Sigmoid colon (tissue), 7 donors: Measurements from ENCODE around the gene AGA. TPM values are rescaled to one million over a fixed set of nuclear protein-coding genes. Genes with fewer than 3 reads are reported as not detected.

Experiments
- DNase-seq: peaks from one replicate; pipeline ENCODE4 v3.0.0-alpha.2; 2019
- H3K27ac ChIP-seq, 4 donors: fragments of 200-600 bp; sonication (generic); one replicate each; pipeline ENCODE4 v1.5.1; 2016 to 2019; ENCODE audit warnings: mild to moderate bottlenecking in 1 of 4
- H3K27me3 ChIP-seq, 3 donors: fragments of 200-600 bp; sonication (generic); one replicate each; pipeline ENCODE4 v1.5.1; 2019; ENCODE audit warnings: mild to moderate bottlenecking in 1 of 3
- H3K36me3 ChIP-seq, 4 donors: fragments of 200-600 bp; sonication (generic); one replicate each; pipeline ENCODE4 v1.5.1; 2016 to 2019
- H3K4me1 ChIP-seq, 4 donors: fragments of 200-600 bp; sonication (generic); one replicate each; pipeline ENCODE4 v1.5.1; 2017 to 2019
- H3K4me3 ChIP-seq, 4 donors: fragments of 200-600 bp; sonication (generic); one replicate each; pipeline ENCODE4 v1.5.1; 2017 to 2019; ENCODE audit warnings: mild to moderate bottlenecking in 2 of 4, moderate library complexity in 1 of 4
- H3K9me3 ChIP-seq, 4 donors: fragments of 200-600 bp in 3 of 4; sonication (generic) in 3 of 4; one replicate each; pipeline versions ENCODE4 v1.5.1 to v1.6.1; 2013 to 2019
- CTCF ChIP-seq, 4 experiments: fragments of 450-650 bp in 3 of 4; fragments of 200-600 bp in 1 of 4; IDR thresholded peaks; one replicate each; pipeline ENCODE4 v1.5.1; 2016 to 2019; ENCODE audit warnings: antibody characterized with exemption in 4 of 4, mild to moderate bottlenecking in 3 of 4, moderate library complexity in 2 of 4
- EP300 ChIP-seq, 4 donors: sonication (generic); formaldehyde crosslinking; IDR thresholded peaks; one replicate each; pipeline ENCODE4 v1.6.1; 2017; ENCODE audit warnings: antibody characterized with exemption in 4 of 4
- POLR2A ChIP-seq, 2 donors: fragments of 450-650 bp; IDR thresholded peaks; one replicate each; pipeline ENCODE4 v1.6.1; 2016; ENCODE audit warnings: antibody characterized with exemption in 2 of 2, mild to moderate bottlenecking in 2 of 2, moderate library complexity in 2 of 2
- POLR2AphosphoS5 ChIP-seq, 4 donors: sonication (generic); formaldehyde crosslinking; IDR thresholded peaks; one replicate each; pipeline ENCODE4 v1.6.1; 2017; ENCODE audit warnings: antibody characterized with exemption in 4 of 4
- WGBS, 2 donors: extraction: QIAGEN DNeasy Blood & Tissue Kit; methylation state at CpG; one replicate each; pipeline ENCODE4 v1.1.7; 2013; 5-methylcytosine and 5-hydroxymethylcytosine counted together
- intact Hi-C: fragments of 100-400 bp; cut with DNase I; formaldehyde crosslinking; loops from one replicate; pipeline ENCODE4 v1.15.1; 2023
- polyA plus RNA-seq, 3 donors: library from polyadenylated mRNA; stranded (reverse); fragments of 200-250 nt; gene quantifications; one replicate each; pipeline ENCODE4 v1.2.3, GENCODE V29; 2013
- total RNA-seq, 4 donors: library from RNA; depleted of rRNA; stranded (reverse); fragments of >200 nt; gene quantifications; one replicate each; pipeline ENCODE4 v1.1.0, GENCODE V29; 2016
- donor health status: healthy with polysubstance abuse.
- donor health status: Bipolar disorder and iron deficiency.
- donor health status: healthy.

Gene AGA
- total and polyA plus RNA-seq, 7 donors: 7.2 to 24.9 (median 13.9) TPM

DNA sequence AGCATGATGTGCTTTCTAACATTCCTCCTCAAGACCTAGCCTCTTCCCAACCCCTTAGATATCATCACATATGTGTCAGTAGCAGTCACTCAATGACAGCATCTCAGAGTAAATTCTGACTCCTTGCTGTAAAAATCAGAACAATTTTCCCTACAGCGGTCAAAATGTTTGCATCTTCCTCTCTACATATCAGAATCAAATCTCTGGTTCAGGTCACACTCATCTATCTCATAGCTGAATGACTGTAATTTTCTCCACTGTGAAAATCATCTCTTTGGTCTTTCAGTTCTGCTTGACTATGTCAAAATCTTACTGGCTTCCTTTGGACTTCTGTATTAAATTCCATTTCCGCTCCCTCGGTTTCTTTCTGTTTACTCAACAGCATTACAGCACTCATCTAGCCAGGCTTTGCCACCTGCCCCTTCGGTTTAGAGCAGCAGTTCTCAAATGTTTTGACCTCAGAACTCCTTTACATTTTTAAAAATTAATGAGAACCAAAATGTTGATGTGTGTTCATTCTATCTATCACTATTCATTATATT, 57.3 kb downstream of the AGA start:
- WGBS, 2 donors: 60 to 76% methylated on average over 4 of the region's 4 CpGs
- Histone ChIP-seq H3K36me3 (no peaks in the 10 kb centered on the region), H3K27me3 (no peaks in the 10 kb centered on the region), H3K27ac (no peak overlapping the region), H3K4me3 (no peak overlapping the region), H3K9me3 (no peaks in the 10 kb centered on the region), H3K4me1 (no peaks in the 10 kb centered on the region)
- intact Hi-C loops: no loop called here
- TF ChIP-seq EP300 (IDR thresholded peaks at IDR 0.05) (no peak), POLR2AphosphoS5 (IDR thresholded peaks at IDR 0.05) (no peak), POLR2A (IDR thresholded peaks at IDR 0.05) (no peak), CTCF (IDR thresholded peaks at IDR 0.05) (no peak)
- DNase-seq: no peak

DNA sequence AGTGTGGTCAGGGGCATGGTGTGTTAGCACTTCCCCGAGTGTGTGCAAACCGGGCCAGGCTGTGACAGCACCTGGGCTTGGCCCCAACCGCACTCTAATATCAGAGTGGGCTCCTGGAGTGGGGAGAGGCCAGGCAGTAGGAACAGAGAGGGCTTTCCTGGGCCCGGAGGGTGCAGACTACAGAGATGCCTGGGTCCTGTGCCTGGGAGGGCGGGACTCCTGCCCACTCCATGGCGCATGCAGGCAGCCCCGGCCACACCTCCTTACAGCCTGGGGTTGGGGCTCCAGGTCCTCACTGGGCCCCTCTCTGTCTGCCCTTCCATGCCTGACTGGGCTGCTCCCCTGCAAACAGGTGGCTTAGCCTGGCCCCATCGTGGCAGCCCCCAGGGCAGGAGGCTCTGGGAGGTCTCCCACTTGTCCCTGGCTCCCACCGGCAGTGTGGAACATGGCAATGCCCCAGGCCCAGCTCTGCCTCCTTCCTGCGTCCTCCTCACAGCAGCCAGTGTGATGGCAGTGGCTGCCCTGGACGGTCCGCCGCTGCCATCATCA, 60.4 kb downstream of the AGA start:
- Histone ChIP-seq H3K4me1 (no peaks in the 10 kb centered on the region), H3K36me3 (no peaks in the 10 kb centered on the region), H3K27ac (no peak overlapping the region), H3K4me3 (no peak overlapping the region), H3K27me3 (no peaks in the 10 kb centered on the region), H3K9me3 (no peaks in the 10 kb centered on the region)
- 94 to 95% methylated on average over 13 of the region's 13 CpGs for WGBS, 2 donors
- TF ChIP-seq CTCF (IDR thresholded peaks at IDR 0.05) (no peak), POLR2AphosphoS5 (IDR thresholded peaks at IDR 0.05) (no peak), EP300 (IDR thresholded peaks at IDR 0.05) (no peak), POLR2A (IDR thresholded peaks at IDR 0.05) (no peak)
- intact Hi-C loops: no loop called here
- no peak for DNase-seq

Other genes with a start within 250 kb of the AGA start
- under 1 TPM in 1 of 4 donors, not detected in 3; 0.27 TPM for gene NEIL3, start 132.6 kb downstream of the AGA start, total RNA-seq
- gene NEIL3, start 132.6 kb downstream of the AGA start, polyA plus RNA-seq: 1 to 10 TPM in 1 of 3 donors, under 1 TPM in 1, not detected in 1; 0.69 to 1.9 TPM